ENCODE measurements around the gene ZNF134. TPM values are rescaled to one million over a fixed set of nuclear protein-coding genes. Genes with fewer than 3 reads are reported as not detected.

The ZNF134 gene
- total RNA-seq (2022; extraction: Qiagen RNA extraction) = 8.3 to 9.8 TPM (median 8.7 TPM) in 5 replicates

DNA sequence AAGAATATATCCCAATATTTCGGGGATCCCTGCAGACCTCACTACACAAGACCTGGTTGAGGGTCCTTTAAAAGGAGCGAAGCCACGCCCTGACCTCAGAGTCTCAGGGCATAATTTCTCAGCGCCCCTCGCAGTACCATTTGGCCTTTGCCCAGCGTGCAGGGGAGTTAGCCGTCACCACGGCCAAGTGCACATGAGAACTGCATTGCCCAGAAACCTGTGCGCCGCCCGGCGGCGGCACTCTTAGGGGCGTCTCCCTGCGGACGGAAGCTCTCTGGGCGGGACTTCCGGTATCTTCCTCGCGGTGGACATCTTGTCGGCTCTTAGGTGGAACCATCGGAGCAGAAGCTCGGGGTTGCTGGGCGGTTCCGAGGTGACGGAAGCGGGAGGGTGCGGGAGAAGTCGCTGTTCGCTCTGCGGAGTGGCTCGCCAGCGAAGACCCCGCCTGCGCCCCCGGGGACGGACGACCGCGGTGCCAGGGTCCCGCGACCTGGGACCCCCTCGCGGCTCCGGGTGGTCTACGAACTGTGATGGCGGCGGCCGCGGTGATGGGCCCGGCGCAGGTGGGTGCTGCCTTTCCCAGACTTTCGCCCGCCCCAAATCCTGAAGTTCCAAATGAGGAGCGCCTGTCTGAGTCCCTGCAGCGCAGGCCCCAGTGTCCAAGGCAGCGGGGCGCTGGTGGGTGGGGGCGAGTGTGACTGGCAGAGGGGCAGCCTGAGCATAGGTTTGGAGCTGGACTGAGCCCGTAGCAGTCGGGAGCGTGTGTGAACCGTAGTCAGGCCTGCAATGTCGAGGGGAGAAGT lies at the start of gene ZNF134:
TSS of gene ZNF134 (plus strand) at position 302 of the 803 bp plus-strand sequence. CDS start 5,227 bp downstream, outside the sequence.

DNA sequence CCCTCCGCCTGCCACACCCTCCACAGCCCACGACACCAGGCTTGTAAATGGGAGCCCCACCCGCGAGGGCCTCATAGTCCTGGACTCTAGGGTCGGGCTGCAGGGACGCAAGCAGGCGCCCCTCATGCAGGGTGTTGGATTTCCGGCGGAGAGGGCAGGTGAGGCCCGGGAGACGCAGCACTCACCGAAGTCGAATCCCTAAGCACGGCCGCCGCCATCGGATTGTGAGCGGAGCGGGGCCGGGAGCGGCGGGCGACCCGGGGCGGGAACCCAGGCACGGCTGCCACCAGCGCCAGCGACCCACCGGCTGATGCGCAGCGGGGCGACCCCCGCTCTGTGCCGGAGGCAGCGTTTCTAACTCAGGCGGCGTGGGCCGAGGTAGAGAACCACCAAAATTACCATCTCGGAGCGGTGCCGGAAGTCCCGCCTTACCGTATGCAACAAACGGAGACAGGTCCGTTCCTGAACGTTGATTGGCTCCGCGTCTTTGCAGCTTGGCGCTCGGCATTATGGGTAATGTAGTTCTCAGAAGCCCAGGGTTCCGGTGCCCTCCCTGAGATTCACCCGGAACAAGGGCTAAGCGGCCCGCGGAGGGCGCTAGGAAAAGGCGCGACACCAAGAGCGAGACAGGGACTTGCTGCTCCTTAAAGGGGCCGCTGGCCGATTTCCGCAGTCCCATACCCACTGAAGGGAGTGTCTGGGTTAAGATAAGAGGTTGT lies 35.4 kb upstream of the ZNF134 start, which contains the start of gene ZNF416:
TSS of gene ZNF416 (minus strand) at position 425 of the 719 bp plus-strand sequence. CDS start at position 218, 207 bp downstream.

DNA sequence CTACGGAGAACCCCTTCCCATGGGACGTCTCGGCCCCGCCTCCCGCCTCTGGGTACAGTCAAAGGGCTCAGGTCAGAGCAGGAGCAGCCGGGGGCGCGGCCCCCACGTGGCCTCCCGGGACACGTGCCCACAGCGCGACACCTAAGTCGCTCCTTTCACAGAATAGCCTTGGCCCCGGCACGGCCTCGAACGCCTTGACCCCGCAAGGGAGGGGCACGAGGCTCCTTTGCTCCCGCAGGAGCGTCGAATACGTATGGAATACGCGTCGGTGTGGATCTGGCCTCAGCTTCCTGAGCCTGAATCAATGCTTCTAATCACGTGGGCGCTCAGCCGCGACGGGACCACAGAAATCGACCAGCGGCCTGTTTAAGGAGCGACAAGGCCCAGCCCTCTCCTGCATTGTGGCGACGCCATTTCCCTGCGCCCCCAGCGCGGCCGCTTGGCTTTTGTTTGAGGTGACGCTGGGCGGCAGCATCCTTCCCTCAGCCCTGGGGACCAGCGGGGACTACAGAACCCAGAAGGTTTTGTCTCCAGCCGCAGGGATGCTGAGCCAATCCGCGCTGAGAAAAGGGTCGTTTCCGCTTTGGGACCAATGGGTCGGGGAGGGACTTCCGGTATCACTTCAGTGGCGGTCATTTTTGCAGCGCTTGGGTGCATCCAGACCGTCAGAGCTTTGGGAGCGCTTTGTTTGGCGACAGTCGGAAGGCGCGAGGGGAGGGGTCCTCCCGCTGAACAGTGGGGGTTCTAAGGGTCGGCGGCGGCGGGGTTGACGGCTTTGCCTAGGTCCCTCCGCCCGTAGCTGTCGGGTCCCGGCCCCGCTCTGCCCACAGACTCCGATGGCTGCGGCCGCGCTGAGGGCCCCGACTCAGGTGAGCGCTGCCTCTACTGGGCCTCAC lies 30.3 kb upstream of the ZNF134 start, which contains the start of gene ZIK1:
TSS of gene ZIK1 (plus strand) at position 625 of the 896 bp plus-strand sequence. CDS start at position 837, 212 bp downstream.

DNA sequence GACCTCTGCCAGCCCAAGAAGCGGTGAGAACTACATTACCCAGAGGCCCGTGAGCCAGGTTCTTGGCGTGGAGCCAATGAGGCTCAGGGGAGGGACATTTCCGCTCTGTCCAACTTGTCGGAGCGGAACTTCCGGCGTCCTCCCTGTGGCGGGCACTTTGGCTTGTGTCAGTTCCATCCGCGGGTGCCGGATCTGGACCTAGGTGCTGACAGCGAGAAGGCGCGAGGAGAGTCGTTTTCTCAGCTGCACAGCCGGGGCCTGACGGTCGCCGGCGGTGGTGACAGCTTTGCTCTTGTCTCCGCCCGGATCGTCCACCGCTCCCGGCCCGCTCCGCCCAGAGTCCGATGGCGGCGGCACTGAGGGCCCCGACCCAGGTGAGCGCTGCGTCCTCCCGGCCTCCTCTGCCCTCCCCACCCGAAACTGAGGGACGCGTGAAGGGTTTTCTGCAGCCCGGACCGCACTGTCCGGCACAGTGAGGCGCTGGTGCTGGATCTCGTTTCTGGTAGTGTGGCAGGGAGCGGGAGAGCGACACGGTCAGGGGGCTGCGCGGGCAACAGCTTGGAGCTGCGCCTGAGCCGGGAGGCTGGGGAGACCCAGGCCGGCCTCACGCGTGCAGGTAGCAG lies 14.2 kb upstream of the ZNF134 start, which contains the start of gene ZNF530:
TSS of gene ZNF530 (plus strand) at position 125 of the 623 bp plus-strand sequence. CDS start 4,461 bp downstream, outside the sequence.

DNA sequence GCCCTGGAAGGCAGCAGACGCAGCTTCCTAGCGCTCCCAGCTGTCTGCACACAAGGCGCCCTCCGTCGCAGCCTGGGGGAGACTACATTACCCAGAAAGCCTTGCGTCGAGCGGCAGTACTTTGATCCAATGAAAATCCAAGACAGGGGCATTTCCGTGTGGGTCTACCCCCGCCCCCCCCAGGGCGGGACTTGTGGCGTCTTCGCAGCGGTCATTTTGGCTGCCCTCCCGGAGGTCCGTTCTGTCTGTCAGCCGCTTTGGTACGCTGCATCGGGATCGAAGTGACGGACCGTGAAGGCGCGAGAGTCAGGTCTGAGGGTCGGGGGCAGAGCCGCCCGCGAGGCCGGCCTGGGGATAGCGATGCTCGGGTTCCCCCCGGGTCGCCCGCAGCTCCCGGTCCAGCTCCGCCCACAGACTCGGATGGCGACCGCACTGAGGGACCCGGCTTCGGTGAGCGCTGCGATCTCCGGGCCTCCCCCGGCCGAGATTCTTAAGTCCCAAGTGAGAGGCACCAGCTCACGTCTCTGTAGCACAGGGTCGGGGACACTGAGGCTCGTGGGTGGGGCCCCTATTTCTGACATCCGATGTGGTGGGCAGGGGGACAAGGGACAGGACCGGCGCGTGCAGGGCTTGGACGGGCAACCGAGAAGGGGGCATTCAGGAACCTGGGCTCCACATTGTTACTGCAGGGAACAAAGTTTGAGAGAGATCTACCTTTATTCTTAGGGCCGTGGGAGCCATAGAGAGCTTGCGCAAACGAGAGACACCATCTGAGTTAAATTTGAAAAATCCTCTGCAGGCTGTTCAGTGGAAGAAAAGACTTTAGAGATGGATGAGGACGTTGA lies 19.2 kb downstream of the ZNF134 start, which contains the start of gene ZNF211:
TSS of gene ZNF211 (plus strand) at position 182 of the 845 bp plus-strand sequence. CDS start at position 361, 179 bp downstream.

DNA sequence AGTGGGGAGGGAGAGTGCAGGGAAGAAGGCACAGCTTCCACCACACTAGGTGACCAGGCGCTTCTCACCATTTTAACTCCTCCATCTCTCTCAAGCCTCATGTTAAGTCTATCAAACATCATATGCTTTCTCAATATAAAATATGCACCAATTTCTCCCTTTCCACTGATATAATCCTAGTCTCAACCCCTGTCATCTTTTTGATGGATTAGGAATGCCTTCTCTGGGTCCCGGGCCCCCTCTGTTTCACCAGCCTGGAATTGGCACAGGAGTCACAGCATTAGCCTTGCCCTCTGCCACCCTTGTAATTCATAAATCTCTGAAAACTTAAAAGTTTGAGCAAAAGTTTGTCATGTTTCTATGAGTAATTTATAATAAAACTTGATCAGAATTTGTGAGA lies 54.6 kb downstream of the ZNF134 start, which contains the start of gene ZSCAN4:
TSS of gene ZSCAN4 (plus strand) at position 301 of the 400 bp plus-strand sequence. CDS start 7,211 bp downstream, outside the sequence.

Other genes with a start within 250 kb of the ZNF134 start
- gene ZNF548, start 224.4 kb upstream of the ZNF134 start, total RNA-seq (2022; extraction: Qiagen RNA extraction) = 3.3 to 5.0 TPM (median 3.7 TPM) in 5 replicates
- gene ZNF17, start 203.1 kb upstream of the ZNF134 start, total RNA-seq (2022; extraction: Qiagen RNA extraction) = 3.8 to 7.0 TPM (median 4.9 TPM) in 5 replicates
- gene ZNF749, start 178.9 kb upstream of the ZNF134 start, total RNA-seq (2022; extraction: Qiagen RNA extraction) = 14.1 to 16.4 TPM (median 15.0 TPM) in 5 replicates
- 0.06 to 0.11 TPM in 2 of 5 replicates, not detected in the others for gene VN1R1, start 157.1 kb upstream of the ZNF134 start, total RNA-seq (2022; extraction: Qiagen RNA extraction)
- gene ZNF772, start 136.7 kb upstream of the ZNF134 start, total RNA-seq (2022; extraction: Qiagen RNA extraction) = 0.73 to 1.4 TPM (median 1.2 TPM) in 5 replicates
- gene ZNF419, start 126.5 kb upstream of the ZNF134 start, total RNA-seq (2022; extraction: Qiagen RNA extraction) = 4.9 to 7.9 TPM (median 6.7 TPM) in 5 replicates
- 4.1 to 6.7 TPM (median 4.4 TPM) in 5 replicates for gene ZNF773, start 114.3 kb upstream of the ZNF134 start, total RNA-seq (2022; extraction: Qiagen RNA extraction)
- 1.4 to 1.9 TPM (median 1.7 TPM) in 5 replicates for gene ZNF549, start 86.9 kb upstream of the ZNF134 start, total RNA-seq (2022; extraction: Qiagen RNA extraction)
- 2.5 to 5.4 TPM (median 3.8 TPM) in 5 replicates for gene ZNF550, start 54.4 kb upstream of the ZNF134 start, total RNA-seq (2022; extraction: Qiagen RNA extraction)
- 3.4 to 5.0 TPM (median 4.2 TPM) in 5 replicates for gene ZNF416, start 35.3 kb upstream of the ZNF134 start, total RNA-seq (2022; extraction: Qiagen RNA extraction)
- gene ZIK1, start 30.1 kb upstream of the ZNF134 start, total RNA-seq (2022; extraction: Qiagen RNA extraction) = not detected in 5 replicates
- 4.7 to 5.7 TPM (median 5.1 TPM) in 5 replicates for gene ZNF530, start 14.4 kb upstream of the ZNF134 start, total RNA-seq (2022; extraction: Qiagen RNA extraction)
- 5.3 to 6.7 TPM (median 5.8 TPM) in 5 replicates for gene ZNF211, start 18.9 kb downstream of the ZNF134 start, total RNA-seq (2022; extraction: Qiagen RNA extraction)
- gene ZSCAN4, start 54.7 kb downstream of the ZNF134 start, total RNA-seq (2022; extraction: Qiagen RNA extraction) = not detected in 5 replicates
- 4.4 to 6.7 TPM (median 5.3 TPM) in 5 replicates for gene ZNF551, start 67.7 kb downstream of the ZNF134 start, total RNA-seq (2022; extraction: Qiagen RNA extraction)
- not detected in 5 replicates for gene ZNF154, start 95.0 kb downstream of the ZNF134 start, total RNA-seq (2022; extraction: Qiagen RNA extraction)
- 0.83 to 1.2 TPM (median 1.1 TPM) in 5 replicates for gene ZNF671, start 113.4 kb downstream of the ZNF134 start, total RNA-seq (2022; extraction: Qiagen RNA extraction)
- gene ZNF776, start 132.6 kb downstream of the ZNF134 start, total RNA-seq (2022; extraction: Qiagen RNA extraction) = 4.0 to 6.8 TPM (median 5.0 TPM) in 5 replicates
- gene ZNF586, start 155.4 kb downstream of the ZNF134 start, total RNA-seq (2022; extraction: Qiagen RNA extraction) = 5.4 to 7.2 TPM (median 6.4 TPM) in 5 replicates
- 4.8 to 6.0 TPM (median 5.3 TPM) in 5 replicates for gene ZNF552, start 200.7 kb downstream of the ZNF134 start, total RNA-seq (2022; extraction: Qiagen RNA extraction)
- 7.4 to 8.8 TPM (median 7.7 TPM) in 5 replicates for gene ZNF587B, start 216.1 kb downstream of the ZNF134 start, total RNA-seq (2022; extraction: Qiagen RNA extraction)
- gene ZNF587, start 235.6 kb downstream of the ZNF134 start, total RNA-seq (2022; extraction: Qiagen RNA extraction) = 4.5 to 8.3 TPM (median 6.6 TPM) in 5 replicates

Data from A549 treated with Mapracorat at 1 μM for 4 hours (cell line).